Left ventricle myocardium inferior (tissue), 1 donor: ENCODE data around the gene BATF3. TPM values are rescaled to one million over a fixed set of nuclear protein-coding genes. Genes with fewer than 3 reads are reported as not detected.
"Not testable (repeated sequence)": the region's sequence is repeated elsewhere in the genome, so short reads cannot be mapped to it uniquely, and the experiment has no call there.

Source experiments
- DNase-seq: peaks from one replicate; pipeline ENCODE4 v3.0.0-alpha.2; 2020
- H3K27ac ChIP-seq: fragments of 200-600 bp; replicated peaks from 2 replicates; pipeline ENCODE4 v1.8.0; 2021
- H3K27me3 ChIP-seq: fragments of 200-600 bp; 2 replicates; pipeline ENCODE4 v1.8.0; 2021; ENCODE audit warnings: low read depth
- H3K36me3 ChIP-seq: fragments of 200-600 bp; 2 replicates; pipeline ENCODE4 v1.8.0; 2021
- H3K4me1 ChIP-seq: fragments of 200-600 bp; 2 replicates; pipeline ENCODE4 v1.8.0; 2021
- H3K4me3 ChIP-seq: fragments of 200-600 bp; 2 replicates; pipeline ENCODE4 v1.8.0; 2021; ENCODE audit warnings: mild to moderate bottlenecking, moderate library complexity
- H3K9me3 ChIP-seq: fragments of 200-600 bp; replicated peaks from 2 replicates; pipeline ENCODE4 v1.8.0; 2021
- CTCF ChIP-seq: fragments of 200-600 bp; IDR thresholded peaks from 2 replicates; pipeline ENCODE4 v1.8.0; 2021; ENCODE audit warnings: antibody characterized with exemption, mild to moderate bottlenecking, borderline replicate concordance
- intact Hi-C: fragments of 100-400 bp; cut with micrococcal nuclease; formaldehyde crosslinking; loops from one replicate; pipeline ENCODE4 v1.11.0; 2022
- total RNA-seq: library from RNA; stranded (reverse); fragmentation: NEBNext Ultra II Directional; extraction: Animal tissue kit (Norgen Biotek cat#: 25700); gene quantifications from one replicate; pipeline ENCODE4 v1.2.1, GENCODE V29; 2021
- donor health status: DM: no; HTN: yes; CAD: no; lungs with severe emphysema.

Gene BATF3
- total RNA-seq, 1 donor from 2014 or later = 1.8 TPM

GRCh38 chr1:212665241-212666115 is 34.2 kb downstream of the BATF3 start:
- Histone ChIP-seq H3K9me3 (no peaks in the 10 kb centered on the region), H3K4me3 (peak overlapping the region; percentile 73), H3K4me1 (peaks cover 39% of the 10 kb centered on the region), H3K27ac (peak overlapping the region; percentile 86), H3K36me3 (no peaks in the 10 kb centered on the region), H3K27me3 (no peaks in the 10 kb centered on the region)
- TF ChIP-seq CTCF = peak; percentile 99
- intact Hi-C loops = loop anchor here (5.0 kb wide), 1 partner anchor 117 kb away; no protein-coding TSS in a partner anchor
- peak; percentile 83 for DNase-seq

- DNase-seq = no peak
- H3K27ac ChIP-seq = peak overlapping the region; percentile 86
- intact Hi-C loops = loop anchor here (5.0 kb wide), 1 partner anchor 118 kb away; no protein-coding TSS in a partner anchor
- H3K9me3 ChIP-seq = no peaks in the 10 kb centered on the region
- peak overlapping the region; percentile 73 for H3K4me3 ChIP-seq
- no peaks in the 10 kb centered on the region for H3K36me3 ChIP-seq
- peaks cover 39% of the 10 kb centered on the region for H3K4me1 ChIP-seq
- no peak for TF ChIP-seq CTCF
- no peaks in the 10 kb centered on the region for H3K27me3 ChIP-seq
Measured at GRCh38 chr1:212664409-212665199, 35.0 kb downstream of the BATF3 start.

- not testable (repeated sequence) for H3K4me1 ChIP-seq, DNase-seq, H3K9me3 ChIP-seq, H3K27me3 ChIP-seq, H3K4me3 ChIP-seq, H3K36me3 ChIP-seq, H3K27ac ChIP-seq
- intact Hi-C loops = loop anchor here (5.0 kb wide), 1 partner anchor 339 kb away; no protein-coding TSS in a partner anchor
Measured at GRCh38 chr1:212658250-212658649, 41.4 kb downstream of the BATF3 start.

- TF ChIP-seq CTCF = no peak
- no peaks in the 10 kb centered on the region for H3K36me3 ChIP-seq
- no peak overlapping the region for H3K4me3 ChIP-seq
- DNase-seq = no peak
- no peak overlapping the region for H3K27ac ChIP-seq
- intact Hi-C loops = loop anchor here (5.0 kb wide), 1 partner anchor 341 kb away; no protein-coding TSS in a partner anchor
- peaks cover under 1% of the 10 kb centered on the region for H3K4me1 ChIP-seq
- H3K9me3 ChIP-seq = no peaks in the 10 kb centered on the region
- H3K27me3 ChIP-seq = no peaks in the 10 kb centered on the region
Measured at GRCh38 chr1:212656730-212657129, 42.9 kb downstream of the BATF3 start.

GRCh38 chr1:212655668-212656440 is 43.8 kb downstream of the BATF3 start:
- DNase-seq = no peak
- Histone ChIP-seq H3K4me3 (no peak overlapping the region), H3K27me3 (no peaks in the 10 kb centered on the region), H3K9me3 (no peaks in the 10 kb centered on the region), H3K4me1 (peaks cover 4% of the 10 kb centered on the region), H3K27ac (no peak overlapping the region), H3K36me3 (no peaks in the 10 kb centered on the region)
- no peak for TF ChIP-seq CTCF
- intact Hi-C loops = loop anchor here (5.0 kb wide), 1 partner anchor 341 kb away; no protein-coding TSS in a partner anchor
